Hair follicular keratinocyte (primary cell): ENCODE measurements around the gene ADRA1B. TPM values are rescaled to one million over a fixed set of nuclear protein-coding genes. Genes with fewer than 3 reads are reported as not detected.

Experiments used
- total RNA-seq: library from RNA; depleted of rRNA; stranded (reverse); fragments of >200 nt; gene quantifications from 2 replicates; pipeline ENCODE4 v1.2.3, GENCODE V29; 2015

The ADRA1B gene
- total RNA-seq = 0.78 and 1.1 TPM in 2 replicates

GRCh38 chr5:159915904-159916840 lies at the start of gene ADRA1B:
ADRA1B (plus strand) TSS chr5:159916482; CDS start chr5:159916906, 424 bp downstream.

GRCh38 chr5:160008877-160009590 lies 92.8 kb downstream of the ADRA1B start, which contains the start of gene TTC1:
TTC1 (plus strand) TSS chr5:160009139; CDS start chr5:160010529, 1,390 bp downstream.

Other genes starting within 250 kb of the ADRA1B start
- gene TTC1, start 92.7 kb downstream of the ADRA1B start, total RNA-seq = 32.6 and 42.9 TPM in 2 replicates
- gene PWWP2A, start 203.0 kb downstream of the ADRA1B start, total RNA-seq = 13.6 and 15.0 TPM in 2 replicates